ENCODE data around the gene KCNG2.

Gene KCNG2

DNA sequence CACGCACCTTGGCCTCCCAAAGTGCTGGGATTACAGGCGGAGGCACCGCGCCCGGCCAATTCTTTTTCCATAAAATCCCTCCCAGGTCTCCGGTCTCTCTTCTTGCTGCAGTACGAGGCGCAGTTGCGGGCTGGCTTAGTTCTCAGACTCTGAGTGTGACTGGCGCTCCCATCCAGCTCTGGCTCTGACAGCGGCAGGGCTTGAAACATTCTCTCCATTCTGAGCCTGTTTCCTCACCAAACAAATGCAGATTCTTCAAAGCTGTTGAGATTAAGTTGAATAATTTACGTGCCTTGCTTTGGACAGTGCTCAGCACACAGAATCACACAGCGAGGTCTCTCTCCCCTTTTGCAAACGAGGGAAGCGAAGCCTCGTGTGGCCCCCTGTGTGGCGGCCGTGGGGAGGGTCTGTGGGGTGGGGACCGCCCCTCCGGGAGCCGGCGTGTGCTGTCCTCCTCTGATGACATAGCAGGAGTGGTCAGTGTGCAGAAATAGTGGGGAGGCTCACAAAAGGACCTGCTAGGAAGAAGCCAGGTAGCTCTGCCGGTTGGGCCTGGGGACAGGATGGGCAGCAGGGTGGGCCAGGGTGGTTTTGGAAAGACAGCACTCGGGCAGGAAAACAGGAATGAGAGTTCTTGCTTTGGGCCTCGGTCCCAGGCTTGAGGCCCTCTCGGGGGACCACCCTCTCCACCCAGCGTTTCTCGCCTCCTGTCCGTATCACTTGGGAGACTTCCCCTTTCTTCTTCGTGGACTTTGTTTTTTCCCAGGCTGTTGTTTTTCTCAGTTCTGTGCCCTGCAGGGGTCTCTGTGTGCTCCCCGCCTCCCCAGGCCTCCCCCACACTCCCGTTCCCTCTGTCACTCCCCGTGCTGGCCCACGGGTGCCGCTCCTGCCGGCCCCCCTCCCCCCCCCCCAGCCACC lies 75.0 kb downstream of the KCNG2 start:
- H3K79me1 ChIP-seq (ENCODE audit: low read depth, low read length): no peaks in the 10 kb centered on the region
- peak overlapping the region; percentile 24 for H3K27ac ChIP-seq (replicated peaks; ENCODE audit: low read length)
- DNase-seq (ENCODE audit: low spot score): no peak
- H3K4ac ChIP-seq (ENCODE audit: low read length): no peak overlapping the region
- WGBS, 2 donors (ENCODE audit: extremely low coverage in 2 of 2, insufficient read length in 2 of 2, insufficient replicate concordance in 1 of 2): no CpG with 5 or more reads among the region's 36 CpGs
- no peak overlapping the region for H3K4me2 ChIP-seq (ENCODE audit: insufficient read depth, low read length, poor library complexity, severe bottlenecking)
- H3K4me3 ChIP-seq (ENCODE audit: low read length in 2 of 2): no peak overlapping the region
- peak overlapping the region; percentile 95 for H2BK15ac ChIP-seq (ENCODE audit: low read length)
- H2BK120ac ChIP-seq (ENCODE audit: low read depth, low read length): no peak overlapping the region
- H2BK12ac ChIP-seq (ENCODE audit: low read length): no peak overlapping the region
- H3K36me3 ChIP-seq (replicated peaks in 1 of 2; ENCODE audit: control insufficient read depth in 2 of 2, insufficient read depth in 2 of 2, low read length in 2 of 2): no peaks in the 10 kb centered on the region
- H3K23ac ChIP-seq (ENCODE audit: low read depth, low read length, poor library complexity): no peak overlapping the region
- H4K8ac ChIP-seq (ENCODE audit: low read depth, low read length): no peak overlapping the region
- H3K27me3 ChIP-seq (ENCODE audit: control insufficient read depth in 3 of 3, insufficient read depth in 3 of 3, low read depth in 1 of 3, low read length in 3 of 3): peaks cover 0 to 31% (median 0%) of the 10 kb centered on the region in 3 experiments
- no peaks in the 10 kb centered on the region for H3K9me3 ChIP-seq (replicated peaks in 1 of 2; ENCODE audit: control insufficient read depth in 2 of 2, insufficient read depth in 1 of 2, low read depth in 1 of 2, low read length in 2 of 2)
- H3K4me1 ChIP-seq (ENCODE audit: control insufficient read depth in 2 of 2, insufficient read depth in 1 of 2, low read depth in 1 of 2, low read length in 2 of 2): peaks cover 2 to 13% of the 10 kb centered on the region in 2 donors
- peak overlapping the region; percentile 76 for H2AFZ ChIP-seq (ENCODE audit: low read length)
- no peak overlapping the region for H4K91ac ChIP-seq (ENCODE audit: low read depth, low read length, poor library complexity)
- H3K18ac ChIP-seq (ENCODE audit: low read length): peak overlapping the region; percentile 77
- no peak overlapping the region for H2BK5ac ChIP-seq (ENCODE audit: low read length)
- no peak overlapping the region for H3K9ac ChIP-seq (ENCODE audit: low read depth, low read length, poor library complexity)
- peak overlapping the region; percentile 71 for H2AK5ac ChIP-seq (ENCODE audit: low read depth, low read length)
- no peak overlapping the region for H3K14ac ChIP-seq (ENCODE audit: low read length)

DNA sequence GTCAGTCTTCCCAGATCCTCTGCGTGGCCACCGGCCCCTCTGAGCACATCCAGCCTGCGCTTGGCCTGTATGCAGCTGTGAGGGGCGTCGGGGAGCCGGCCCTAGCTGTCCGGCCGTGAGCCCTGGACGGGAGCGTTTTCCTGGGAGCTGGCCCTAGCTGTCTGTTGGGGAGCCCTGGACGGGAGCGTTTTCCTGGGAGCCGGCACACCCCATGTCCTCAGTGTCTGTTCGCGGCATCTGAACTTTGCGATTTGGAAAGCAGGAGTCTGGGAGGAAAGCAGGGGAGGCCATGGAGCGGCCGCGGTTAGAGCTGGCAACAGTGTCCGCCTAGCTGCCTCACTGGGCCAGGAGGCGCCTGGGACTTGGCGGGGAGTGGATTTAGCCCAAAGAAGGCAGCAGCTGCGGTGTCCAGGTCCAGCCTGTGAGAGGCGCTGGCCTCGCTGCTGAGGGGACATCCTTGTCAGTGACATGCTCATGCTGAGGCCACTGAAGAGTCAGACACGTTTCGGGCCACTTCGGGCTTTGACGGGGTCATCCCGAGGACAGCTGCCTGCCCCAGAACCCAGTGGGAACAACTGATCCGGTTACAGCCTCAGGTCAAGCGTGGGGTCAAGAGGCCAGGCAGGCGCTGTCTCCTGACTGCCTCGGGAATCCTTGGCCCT lies 75.8 kb downstream of the KCNG2 start:
- Histone ChIP-seq H3K14ac (ENCODE audit: low read length) (peak overlapping the region; percentile 14), H2BK120ac (ENCODE audit: low read depth, low read length) (no peak overlapping the region), H3K9me3 (replicated peaks in 1 of 2; ENCODE audit: control insufficient read depth in 2 of 2, insufficient read depth in 1 of 2, low read depth in 1 of 2, low read length in 2 of 2) (no peaks in the 10 kb centered on the region), H3K79me1 (ENCODE audit: low read depth, low read length) (no peaks in the 10 kb centered on the region), H4K8ac (ENCODE audit: low read depth, low read length) (peak overlapping the region; percentile 83), H4K91ac (ENCODE audit: low read depth, low read length, poor library complexity) (no peak overlapping the region), H3K27me3 (ENCODE audit: control insufficient read depth in 3 of 3, insufficient read depth in 3 of 3, low read depth in 1 of 3, low read length in 3 of 3) (peaks cover 0 to 32% (median 0%) of the 10 kb centered on the region in 3 experiments), H3K9ac (ENCODE audit: low read depth, low read length, poor library complexity) (peak overlapping the region; percentile 12), H2AFZ (ENCODE audit: low read length) (no peak overlapping the region), H2BK12ac (ENCODE audit: low read length) (no peak overlapping the region), H2BK15ac (ENCODE audit: low read length) (peak overlapping the region; percentile 95), H3K4ac (ENCODE audit: low read length) (no peak overlapping the region), H2BK5ac (ENCODE audit: low read length) (no peak overlapping the region), H2AK5ac (ENCODE audit: low read depth, low read length) (peak overlapping the region; percentile 71), H3K36me3 (replicated peaks in 1 of 2; ENCODE audit: control insufficient read depth in 2 of 2, insufficient read depth in 2 of 2, low read length in 2 of 2) (no peaks in the 10 kb centered on the region), H3K4me3 (ENCODE audit: low read length in 2 of 2) (no peak overlapping the region), H3K4me2 (ENCODE audit: insufficient read depth, low read length, poor library complexity, severe bottlenecking) (no peak overlapping the region), H3K4me1 (ENCODE audit: control insufficient read depth in 2 of 2, insufficient read depth in 1 of 2, low read depth in 1 of 2, low read length in 2 of 2) (peaks cover 2 to 13% of the 10 kb centered on the region in 2 donors), H3K27ac (replicated peaks; ENCODE audit: low read length) (no peak overlapping the region), H3K23ac (ENCODE audit: low read depth, low read length, poor library complexity) (no peak overlapping the region), H3K18ac (ENCODE audit: low read length) (peak overlapping the region; percentile 81)
- no peak for DNase-seq (ENCODE audit: low spot score)
- no CpG with 5 or more reads among the region's 34 CpGs for WGBS, 2 donors (ENCODE audit: extremely low coverage in 2 of 2, insufficient read length in 2 of 2, insufficient replicate concordance in 1 of 2)

DNA sequence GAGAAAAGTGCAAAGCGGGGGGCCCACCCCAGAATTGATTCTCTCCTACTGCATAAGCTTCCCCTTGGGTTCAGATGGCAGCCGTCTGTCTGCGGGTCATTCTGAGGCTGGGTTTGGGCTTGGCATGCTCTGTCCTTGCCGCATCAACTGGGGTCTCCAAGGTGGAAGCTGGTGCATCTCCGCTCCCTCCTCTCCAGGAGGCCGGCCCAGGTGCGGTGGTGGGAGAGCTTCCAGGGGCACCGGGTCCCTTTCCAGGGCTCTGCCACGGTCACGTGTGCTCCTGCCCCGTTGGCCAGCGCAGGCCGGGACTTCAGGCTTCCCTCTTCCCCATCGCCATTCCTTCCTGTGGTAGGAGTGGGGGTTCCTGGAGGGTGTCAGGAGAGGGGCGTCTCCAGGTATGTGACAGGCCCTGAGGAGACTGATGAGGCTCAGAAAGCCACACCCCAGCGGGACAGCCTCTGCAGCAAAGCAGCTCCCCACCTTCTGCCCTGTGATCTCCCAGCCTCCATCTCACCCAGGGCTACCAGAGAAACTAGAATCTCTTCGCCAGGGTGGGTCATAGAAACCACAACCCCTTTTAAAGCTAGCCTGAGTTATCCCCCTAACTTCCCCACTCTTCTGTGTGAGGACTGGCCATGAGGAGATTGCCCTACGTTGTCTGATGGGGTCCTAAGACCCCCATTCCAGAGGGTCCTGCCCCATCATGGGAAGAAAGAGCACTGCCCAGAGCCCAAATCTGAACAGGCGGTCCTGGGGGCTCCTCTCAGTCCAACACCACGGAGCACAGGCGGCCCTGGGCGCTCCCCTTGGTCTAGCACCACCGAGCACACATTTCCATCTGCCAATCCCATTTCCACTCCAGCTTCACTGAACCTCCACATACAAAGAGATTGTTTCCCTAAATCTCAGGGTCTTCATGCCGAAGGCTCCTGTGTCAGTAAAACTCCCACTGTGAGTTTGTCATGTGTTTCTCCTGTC lies 77.1 kb downstream of the KCNG2 start:
- Histone ChIP-seq H3K36me3 (replicated peaks in 1 of 2; ENCODE audit: control insufficient read depth in 2 of 2, insufficient read depth in 2 of 2, low read length in 2 of 2) (no peaks in the 10 kb centered on the region), H3K4me2 (ENCODE audit: insufficient read depth, low read length, poor library complexity, severe bottlenecking) (no peak overlapping the region), H3K27ac (replicated peaks; ENCODE audit: low read length) (no peak overlapping the region), H3K79me1 (ENCODE audit: low read depth, low read length) (no peaks in the 10 kb centered on the region), H3K4ac (ENCODE audit: low read length) (no peak overlapping the region), H3K23ac (ENCODE audit: low read depth, low read length, poor library complexity) (no peak overlapping the region), H2BK5ac (ENCODE audit: low read length) (no peak overlapping the region), H3K9me3 (replicated peaks in 1 of 2; ENCODE audit: control insufficient read depth in 2 of 2, insufficient read depth in 1 of 2, low read depth in 1 of 2, low read length in 2 of 2) (no peaks in the 10 kb centered on the region), H2AK5ac (ENCODE audit: low read depth, low read length) (peak overlapping the region; percentile 72), H3K9ac (ENCODE audit: low read depth, low read length, poor library complexity) (peak overlapping the region; percentile 44), H2BK120ac (ENCODE audit: low read depth, low read length) (no peak overlapping the region), H4K8ac (ENCODE audit: low read depth, low read length) (no peak overlapping the region), H2AFZ (ENCODE audit: low read length) (no peak overlapping the region), H2BK12ac (ENCODE audit: low read length) (no peak overlapping the region), H2BK15ac (ENCODE audit: low read length) (no peak overlapping the region), H3K4me1 (ENCODE audit: control insufficient read depth in 2 of 2, insufficient read depth in 1 of 2, low read depth in 1 of 2, low read length in 2 of 2) (peaks cover 2 to 13% of the 10 kb centered on the region in 2 donors), H4K91ac (ENCODE audit: low read depth, low read length, poor library complexity) (no peak overlapping the region), H3K4me3 (ENCODE audit: low read length in 2 of 2) (no peak overlapping the region), H3K27me3 (ENCODE audit: control insufficient read depth in 3 of 3, insufficient read depth in 3 of 3, low read depth in 1 of 3, low read length in 3 of 3) (peaks cover 0 to 32% (median 0%) of the 10 kb centered on the region in 3 experiments), H3K14ac (ENCODE audit: low read length) (no peak overlapping the region), H3K18ac (ENCODE audit: low read length) (peak overlapping the region; percentile 38)
- no CpG with 5 or more reads among the region's 24 CpGs for WGBS, 2 donors (ENCODE audit: extremely low coverage in 2 of 2, insufficient read length in 2 of 2, insufficient replicate concordance in 1 of 2)
- DNase-seq (ENCODE audit: low spot score): no peak

Data from neuronal stem cell (in vitro differentiated cells).